ENCODE data around the gene PRTFDC1.
"Not testable (repeated sequence)": the region's sequence is repeated elsewhere in the genome, so short reads cannot be mapped to it uniquely, and the experiment has no call there.

PRTFDC1 gene

GRCh38 chr10:24843256-24843655 is 109.2 kb downstream of the PRTFDC1 start:
- no peak for DNase-seq (ENCODE audit: low spot score)

GRCh38 chr10:24842856-24843255 is 109.5 kb downstream of the PRTFDC1 start:
- DNase-seq (ENCODE audit: low spot score) = no peak

- DNase-seq (ENCODE audit: low spot score) = no peak
Observed at GRCh38 chr10:24841530-24841929, 110.9 kb downstream of the PRTFDC1 start.

- no peak for DNase-seq (ENCODE audit: low spot score)
Observed at GRCh38 chr10:24840784-24841183, 111.6 kb downstream of the PRTFDC1 start.

GRCh38 chr10:24837781-24838180 is 114.6 kb downstream of the PRTFDC1 start:
- DNase-seq (ENCODE audit: low spot score) = not testable (repeated sequence)

GRCh38 chr10:24834869-24835268 is 117.5 kb downstream of the PRTFDC1 start:
- no peak for DNase-seq (ENCODE audit: low spot score)

DNA sequence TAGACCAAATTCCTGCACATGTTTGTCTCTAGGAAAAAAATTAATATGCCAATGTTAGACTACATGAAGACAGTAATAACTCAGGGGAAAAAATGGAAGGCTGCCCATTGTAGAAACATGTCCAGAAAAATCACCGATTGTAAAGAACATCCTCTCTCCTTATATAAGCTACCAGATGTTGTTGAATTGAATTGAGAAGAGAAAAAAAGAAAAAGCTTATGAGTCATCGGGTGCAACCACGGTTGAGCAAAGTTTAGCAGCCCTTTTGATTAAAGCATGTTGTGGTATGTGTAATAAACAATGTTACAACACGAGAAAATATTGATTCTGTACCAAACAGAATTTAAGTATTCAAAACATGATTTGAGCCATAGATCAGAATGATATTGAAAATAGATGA is 126.4 kb downstream of the PRTFDC1 start:
- DNase-seq (ENCODE audit: low spot score) = no peak

GRCh38 chr10:24825551-24825950 is 126.9 kb downstream of the PRTFDC1 start:
- DNase-seq (ENCODE audit: low spot score) = no peak

DNA sequence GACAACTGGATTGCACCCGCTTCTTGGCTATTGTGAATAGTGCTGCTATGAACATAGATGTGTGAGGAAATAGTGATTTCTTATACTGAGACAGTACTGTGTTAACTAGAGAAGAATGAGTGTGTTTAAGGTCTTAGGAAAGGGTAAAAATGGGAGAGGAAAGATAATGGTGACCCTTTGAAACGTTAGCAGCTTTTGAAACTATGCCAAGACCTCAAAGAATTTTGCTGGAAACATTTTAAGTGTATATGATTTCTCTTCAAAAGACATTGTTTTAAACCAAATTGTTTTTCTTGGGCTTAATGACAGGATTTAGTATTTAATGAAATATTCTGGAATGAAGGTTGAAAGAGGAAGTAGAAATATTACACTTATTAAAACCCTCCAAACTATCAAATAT is 127.9 kb downstream of the PRTFDC1 start:
- no peak for DNase-seq (ENCODE audit: low spot score)

DNA sequence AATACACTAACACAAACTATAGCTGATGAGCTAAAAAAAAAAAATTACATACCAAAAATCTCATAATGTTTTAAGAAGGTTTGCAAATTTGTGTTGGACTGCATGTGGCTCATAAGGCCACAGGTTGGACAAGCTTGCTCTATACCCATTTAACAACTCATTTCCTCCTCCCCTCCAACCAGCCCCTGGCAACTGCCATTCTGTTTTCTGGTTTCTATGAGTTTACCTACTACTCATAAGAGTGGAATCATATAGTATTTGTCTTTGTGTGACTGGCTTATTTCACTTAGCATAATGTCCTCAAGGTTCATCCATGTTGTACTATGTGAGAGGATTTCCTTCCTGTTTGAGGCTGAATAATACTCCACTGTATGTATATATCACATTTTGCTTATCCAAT is 128.3 kb downstream of the PRTFDC1 start:
- DNase-seq (ENCODE audit: low spot score) = no peak

- DNase-seq (ENCODE audit: low spot score) = no peak
Observed at GRCh38 chr10:24822590-24822989, 129.8 kb downstream of the PRTFDC1 start.

GRCh38 chr10:24821986-24822385 is 130.4 kb downstream of the PRTFDC1 start:
- no peak for DNase-seq (ENCODE audit: low spot score)

DNA sequence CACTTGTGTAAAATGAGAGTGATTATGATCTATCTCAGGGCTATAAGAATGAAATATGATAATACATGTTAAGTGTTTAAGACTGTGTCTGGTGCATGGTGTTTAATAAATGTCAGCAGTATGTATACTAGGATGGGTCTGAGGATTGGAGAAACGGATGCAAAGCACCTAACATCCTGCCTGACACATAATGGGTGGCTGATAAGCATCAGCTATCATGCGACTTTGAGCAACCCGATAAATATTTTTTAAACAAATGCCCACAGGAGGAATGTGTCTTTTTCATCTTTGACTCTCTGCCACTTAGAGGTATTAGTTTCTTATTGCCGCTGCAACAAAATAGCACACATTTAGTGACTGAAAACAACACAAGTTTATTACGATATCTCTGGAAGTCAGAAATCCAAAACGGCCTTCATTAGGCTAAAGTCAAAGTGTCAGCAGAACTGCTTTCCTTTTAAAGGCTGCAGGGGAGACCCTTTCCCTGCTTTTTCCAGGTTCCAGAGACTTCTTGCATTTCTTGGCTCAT is 135.5 kb downstream of the PRTFDC1 start:
- DNase-seq (ENCODE audit: low spot score) = no peak

GRCh38 chr10:24814568-24815313 is 137.7 kb downstream of the PRTFDC1 start:
- DNase-seq (ENCODE audit: low spot score) = no peak

GRCh38 chr10:24813856-24814255 is 138.6 kb downstream of the PRTFDC1 start:
- DNase-seq (ENCODE audit: low spot score) = no peak

- DNase-seq (ENCODE audit: low spot score) = no peak
Observed at GRCh38 chr10:24806262-24806661, 146.1 kb downstream of the PRTFDC1 start.

GRCh38 chr10:24804956-24805355 is 147.4 kb downstream of the PRTFDC1 start:
- DNase-seq (ENCODE audit: low spot score) = no peak

- no peak for DNase-seq (ENCODE audit: low spot score)
Observed at GRCh38 chr10:24804392-24804791, 148.0 kb downstream of the PRTFDC1 start.

- DNase-seq (ENCODE audit: low spot score) = no peak
Observed at GRCh38 chr10:24802378-24802777, 150.0 kb downstream of the PRTFDC1 start.

DNA sequence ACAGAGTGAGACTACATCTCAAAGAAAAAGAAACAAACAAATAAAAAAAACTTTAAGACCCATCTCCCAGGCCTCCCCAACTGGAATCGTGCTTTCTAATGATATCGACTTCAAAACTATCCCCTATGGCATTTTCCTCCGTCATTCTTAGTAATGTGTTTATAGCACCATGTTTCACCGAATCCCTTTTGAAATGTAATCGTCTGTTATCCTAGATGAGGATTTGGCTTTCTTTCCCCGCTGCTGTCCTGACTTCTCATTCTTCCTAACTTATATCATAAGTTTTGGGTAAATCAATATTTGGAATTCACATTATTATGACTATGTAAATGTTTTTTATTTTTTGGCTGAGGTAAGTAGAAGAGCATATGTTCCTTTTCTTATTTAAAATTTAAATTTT is 151.5 kb downstream of the PRTFDC1 start:
- no peak for DNase-seq (ENCODE audit: low spot score)
